HG03460 (cell line): ENCODE measurements around the gene RBFOX1.

ENCODE experiments used
- ATAC-seq: cut with Tn5 transposase; IDR thresholded peaks from one replicate; pipeline ENCODE4 v1.9.1; 2021; ENCODE audit not compliant: unreplicated experiment

Gene RBFOX1

GRCh38 chr16:7585705-7586104, 253.1 kb downstream of the RBFOX1 start:
- ATAC-seq, result no peak

DNA sequence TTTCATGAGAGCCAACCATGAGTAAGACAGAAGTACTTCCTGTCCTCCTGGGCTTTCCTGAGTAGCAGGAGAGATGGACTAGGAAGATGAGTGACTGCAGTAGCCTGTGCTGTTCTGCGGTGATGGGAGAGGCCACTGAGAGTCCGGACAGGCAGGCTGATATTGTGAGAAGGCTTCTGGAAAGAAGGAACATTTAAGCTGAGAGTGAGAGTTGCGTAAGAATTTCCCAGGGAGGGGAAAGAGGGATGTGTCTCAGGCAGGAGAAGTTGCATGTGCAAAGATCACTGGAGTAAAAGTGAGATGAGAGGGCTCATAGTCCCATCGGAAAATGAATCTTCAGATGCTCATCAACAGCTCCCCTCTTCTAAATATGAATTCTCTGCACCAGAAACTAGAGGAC, 258.3 kb downstream of the RBFOX1 start:
- no peak for ATAC-seq

- no peak for ATAC-seq
These were observed 263.7 kb downstream of the RBFOX1 start for GRCh38 chr16:7596308-7596707.

GRCh38 chr16:7597677-7598076, 265.0 kb downstream of the RBFOX1 start:
- ATAC-seq, result no peak

GRCh38 chr16:7601100-7601499, 268.5 kb downstream of the RBFOX1 start:
- no peak for ATAC-seq

DNA sequence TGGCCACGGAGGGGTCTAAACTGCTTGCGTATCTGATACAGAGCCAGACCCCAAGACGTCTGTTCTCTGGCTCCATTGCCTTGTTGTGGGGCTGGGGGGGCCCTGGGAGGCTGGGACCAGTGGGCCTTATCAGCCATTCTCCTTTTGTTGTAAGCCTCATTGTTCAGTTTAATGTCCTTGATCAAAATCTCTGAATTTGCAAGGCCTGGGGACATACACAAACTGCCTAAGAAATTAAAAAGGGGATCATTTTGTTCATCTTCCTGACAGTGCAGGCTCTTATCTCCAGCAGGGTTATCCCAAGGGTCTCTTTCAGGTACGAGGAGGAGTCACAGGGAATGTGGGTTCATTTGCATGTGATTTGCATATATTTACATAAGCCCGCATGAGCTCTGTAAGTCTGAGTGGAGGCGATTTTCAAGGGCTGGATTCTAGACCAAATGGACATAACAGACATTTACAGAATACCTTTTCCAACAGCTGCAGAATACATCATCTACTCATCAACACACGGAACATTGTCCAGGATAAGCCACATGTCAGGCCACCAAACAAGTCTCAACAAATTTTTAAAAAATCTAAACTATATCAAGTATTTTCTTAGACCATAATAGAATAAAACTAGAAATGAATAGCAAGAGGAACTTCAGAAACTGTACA, 269.8 kb downstream of the RBFOX1 start:
- no peak for ATAC-seq

GRCh38 chr16:7605812-7606211, 273.2 kb downstream of the RBFOX1 start:
- no peak for ATAC-seq

DNA sequence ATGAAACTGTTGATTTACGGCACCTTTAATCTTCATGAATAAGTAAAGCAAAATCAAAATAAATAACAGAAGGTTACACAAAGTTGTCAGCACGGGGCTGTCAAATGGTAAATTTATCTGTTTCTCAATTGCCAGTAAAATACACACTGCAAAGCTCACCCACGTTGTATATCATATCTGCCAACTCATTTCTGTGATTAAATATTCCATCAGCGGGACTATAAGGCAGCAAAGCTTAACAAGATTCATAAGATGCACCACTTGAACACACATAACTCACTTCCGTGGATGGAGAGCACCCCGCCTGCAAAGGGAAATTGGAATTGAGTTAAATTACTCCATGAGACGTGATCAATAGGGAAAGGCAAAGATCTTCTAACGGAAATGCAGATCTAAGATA, 280.0 kb downstream of the RBFOX1 start:
- no peak for ATAC-seq

GRCh38 chr16:7613518-7613917, 280.9 kb downstream of the RBFOX1 start:
- ATAC-seq, result no peak

GRCh38 chr16:7614021-7614795, 281.6 kb downstream of the RBFOX1 start:
- no peak for ATAC-seq

GRCh38 chr16:7615565-7615964, 282.9 kb downstream of the RBFOX1 start:
- ATAC-seq, result no peak

DNA sequence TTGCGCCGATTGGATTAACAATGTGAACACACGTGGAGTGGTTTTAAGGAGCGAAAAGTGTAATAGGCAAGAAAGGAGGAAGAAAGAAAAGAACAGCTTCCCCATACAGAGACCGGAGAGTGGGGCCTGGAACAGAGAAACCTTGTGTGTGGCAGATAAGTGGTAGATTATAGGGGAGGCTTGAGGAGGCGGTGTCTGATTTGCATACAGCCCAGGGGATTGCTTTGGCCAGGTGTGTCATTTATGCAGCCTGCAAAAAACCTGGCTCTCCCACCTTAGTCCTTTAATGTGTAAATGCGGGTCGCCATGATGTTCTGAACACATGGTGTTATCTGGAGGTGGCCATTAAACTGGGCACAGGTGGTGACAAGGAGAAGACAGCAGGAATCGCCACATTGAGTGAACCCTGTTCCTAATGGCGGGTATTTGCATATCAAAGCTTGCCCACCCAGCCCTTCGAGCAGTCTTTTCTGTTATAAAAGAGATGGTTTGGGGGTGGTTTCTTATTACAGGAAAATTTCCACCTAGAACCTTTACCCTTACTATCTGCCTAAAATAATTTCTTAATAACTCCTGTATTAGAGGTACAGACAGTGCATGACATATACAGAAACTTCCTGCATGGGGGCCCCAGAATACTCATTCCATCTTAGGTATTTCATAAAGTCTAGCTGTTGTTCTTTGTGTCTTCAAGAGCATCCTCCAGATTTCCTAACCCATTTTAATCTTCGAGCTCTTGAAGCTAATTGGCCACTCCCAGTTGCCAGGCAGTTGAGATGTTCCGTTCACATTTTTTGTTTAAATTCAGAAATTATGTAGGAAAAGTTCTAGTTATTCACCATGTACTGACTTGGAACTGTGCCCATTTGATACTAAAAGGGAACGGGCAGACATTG, 292.5 kb downstream of the RBFOX1 start:
- no peak for ATAC-seq

GRCh38 chr16:7628981-7629380, 296.3 kb downstream of the RBFOX1 start:
- no peak for ATAC-seq

DNA sequence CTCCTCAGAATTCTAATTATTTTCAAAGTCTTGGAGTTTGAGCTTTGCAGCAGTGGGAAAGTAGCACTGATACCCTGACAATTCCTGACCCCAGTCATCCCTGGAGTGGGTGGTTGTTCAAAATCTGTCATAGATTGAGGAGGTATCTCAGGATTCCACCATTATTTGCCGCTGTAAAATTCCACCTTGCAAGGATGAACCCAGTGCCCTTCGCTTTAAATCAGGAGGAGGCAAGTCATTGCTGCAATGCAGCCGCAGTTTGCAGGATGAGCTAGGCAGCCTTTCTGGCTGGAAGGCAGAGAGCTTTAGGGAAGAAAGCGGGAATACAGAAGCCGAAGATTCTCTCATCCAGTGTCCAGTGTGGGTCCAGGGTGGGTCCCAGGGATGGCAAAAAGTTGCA, 296.9 kb downstream of the RBFOX1 start:
- no peak for ATAC-seq

DNA sequence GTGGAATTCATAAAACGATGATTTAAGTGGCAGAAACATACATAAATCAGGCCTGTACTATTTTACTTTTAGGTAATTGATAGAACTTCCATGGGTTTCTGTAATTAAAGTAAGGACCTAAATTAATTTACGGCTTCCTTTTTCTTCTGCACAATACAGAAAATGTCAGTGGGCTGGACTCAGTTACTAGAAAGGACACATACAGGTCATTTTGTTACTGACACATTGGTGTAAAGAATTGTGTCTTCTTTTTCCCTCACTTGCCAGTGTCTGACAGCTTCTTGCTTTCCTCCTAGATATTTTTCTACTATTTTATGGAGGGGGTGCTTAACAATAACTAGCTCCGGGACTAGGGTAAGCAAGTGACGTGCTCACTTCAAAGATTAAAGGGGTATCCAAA, 304.8 kb downstream of the RBFOX1 start:
- no peak for ATAC-seq

DNA sequence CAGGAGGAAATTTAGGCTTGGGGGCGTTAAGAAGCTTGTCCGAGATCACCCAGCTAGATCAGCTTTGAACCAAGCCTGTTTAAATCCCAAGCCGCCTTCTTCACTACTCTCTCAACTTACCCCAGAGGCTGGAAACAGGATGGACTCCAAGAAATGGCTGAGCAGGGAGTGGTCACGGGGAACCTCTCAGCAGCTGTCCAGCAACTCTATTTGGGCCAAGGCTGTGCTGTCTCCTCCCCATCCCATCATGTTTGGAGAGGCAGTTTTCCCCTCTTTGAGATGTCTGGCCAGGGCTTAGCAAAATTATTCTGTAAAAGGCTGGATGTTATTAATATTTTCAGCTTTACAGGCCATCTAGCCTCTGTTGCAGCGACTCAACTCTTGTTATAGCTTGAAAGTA, 305.7 kb downstream of the RBFOX1 start:
- ATAC-seq, result no peak

GRCh38 chr16:7640334-7640733, 307.7 kb downstream of the RBFOX1 start:
- ATAC-seq, result no peak

GRCh38 chr16:7644176-7644575, 311.5 kb downstream of the RBFOX1 start:
- ATAC-seq, result no peak

DNA sequence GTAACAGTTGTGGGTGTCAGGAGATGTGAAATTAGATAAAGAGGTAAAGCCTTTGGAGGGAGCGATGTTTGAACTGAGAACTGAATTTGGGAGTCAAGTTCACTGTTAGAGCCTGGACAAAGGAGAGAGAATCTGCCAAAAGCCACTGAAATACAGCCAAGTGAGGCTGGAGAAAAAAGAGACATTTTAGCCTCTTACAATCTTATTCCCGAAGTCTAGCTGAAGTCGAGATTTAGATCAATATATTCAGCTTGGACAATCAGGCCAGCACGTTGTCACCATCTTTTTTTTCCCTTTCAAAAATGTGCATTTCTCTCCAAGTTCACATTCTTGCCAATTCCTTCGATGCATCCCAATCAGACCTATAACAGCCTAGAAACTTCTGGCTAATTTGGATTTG, 312.2 kb downstream of the RBFOX1 start:
- no peak for ATAC-seq

DNA sequence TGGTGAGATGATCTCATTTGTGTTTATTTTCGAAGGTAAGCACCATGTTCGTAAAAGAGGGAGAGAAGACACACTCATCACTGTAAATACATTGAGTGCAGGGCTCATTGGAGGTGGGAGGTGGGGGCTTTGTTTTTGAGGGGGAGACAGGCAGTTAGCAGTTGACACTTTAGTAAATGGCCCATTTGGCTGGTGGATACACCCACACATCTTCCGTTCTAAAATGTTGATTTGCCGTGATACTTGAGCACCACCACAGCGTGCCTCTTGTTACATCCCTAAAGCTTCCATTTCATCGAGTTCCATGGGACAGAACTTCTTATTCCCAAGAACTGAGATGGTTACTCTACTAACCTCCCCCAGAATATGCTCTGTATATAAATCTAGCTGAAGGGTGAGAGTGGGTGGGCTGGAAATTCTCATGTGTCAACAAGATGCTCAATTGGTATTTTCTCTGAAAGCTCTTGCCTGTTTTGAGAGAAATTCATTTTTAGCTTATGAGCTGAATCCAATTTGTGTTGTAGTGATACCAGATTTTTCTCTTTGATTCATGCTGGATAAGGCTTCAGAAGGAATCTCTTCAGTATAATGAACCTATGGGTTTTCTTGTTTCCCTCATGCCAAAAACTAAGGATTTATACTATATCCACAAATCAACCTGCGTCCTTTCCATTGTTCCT, 314.3 kb downstream of the RBFOX1 start:
- ATAC-seq, result no peak

DNA sequence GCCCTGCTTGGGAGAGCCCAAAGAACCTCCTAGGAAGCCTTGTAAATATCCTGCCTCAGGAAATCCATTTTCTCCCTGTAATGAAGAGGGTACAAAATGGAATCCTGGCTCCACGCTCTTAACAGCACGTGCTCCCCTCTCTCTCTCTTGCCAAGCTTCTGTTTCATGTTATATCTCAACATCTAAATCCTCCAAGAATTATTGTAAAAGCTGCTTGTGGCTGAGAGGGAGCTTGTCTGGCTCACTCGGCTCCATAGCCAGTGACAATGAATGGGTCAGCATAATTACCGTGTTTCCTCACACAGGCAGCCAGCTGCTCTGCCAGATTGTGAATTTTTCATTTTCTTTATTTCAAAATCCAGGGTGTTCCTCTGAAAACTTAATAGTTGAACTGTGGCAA, 317.8 kb downstream of the RBFOX1 start:
- no peak for ATAC-seq
